RWPE1 (cell line): ENCODE data around the gene SLC35E2B.
"Not testable (repeated sequence)": the region's sequence is repeated elsewhere in the genome, so short reads cannot be mapped to it uniquely, and the experiment has no call there.

Experiments
- CTCF ChIA-PET: fragments of 350-600 bp; sonication (Branson Sonifier 250); formaldehyde crosslinking; extraction: SDS; loops from one replicate; lab custom pipeline; 2021; lab: Yijun Ruan, JAX
- POLR2A ChIA-PET: fragments of 400-600 bp; formaldehyde crosslinking; extraction: SDS; loops from one replicate; lab custom pipeline; 2020; ENCODE audit warnings: antibody characterized with exemption; ENCODE audit not compliant: low non-redundant PET; lab: Yijun Ruan, JAX
- DNase-seq: peaks from one replicate; pipeline ENCODE4 v3.0.0; 2012; ENCODE audit warnings: low spot score
- H3K27ac ChIP-seq: fragments of 450-650 bp; 2 replicates; pipeline ENCODE4 v1.5.1; 2017
- TF ChIP-seq, protein P1 (sequence below): fragments of 450-650 bp; conservative IDR thresholded peaks from 2 replicates; pipeline ENCODE4 v1.5.1; 2017; ENCODE audit warnings: low read depth, mild to moderate bottlenecking

Gene SLC35E2B

GRCh38 chr1:1697358-1698183 lies 5.0 kb upstream of the SLC35E2B start:
- DNase-seq, H3K27ac ChIP-seq, POLR2A ChIA-PET, CTCF ChIA-PET: not testable (repeated sequence)

DNA sequence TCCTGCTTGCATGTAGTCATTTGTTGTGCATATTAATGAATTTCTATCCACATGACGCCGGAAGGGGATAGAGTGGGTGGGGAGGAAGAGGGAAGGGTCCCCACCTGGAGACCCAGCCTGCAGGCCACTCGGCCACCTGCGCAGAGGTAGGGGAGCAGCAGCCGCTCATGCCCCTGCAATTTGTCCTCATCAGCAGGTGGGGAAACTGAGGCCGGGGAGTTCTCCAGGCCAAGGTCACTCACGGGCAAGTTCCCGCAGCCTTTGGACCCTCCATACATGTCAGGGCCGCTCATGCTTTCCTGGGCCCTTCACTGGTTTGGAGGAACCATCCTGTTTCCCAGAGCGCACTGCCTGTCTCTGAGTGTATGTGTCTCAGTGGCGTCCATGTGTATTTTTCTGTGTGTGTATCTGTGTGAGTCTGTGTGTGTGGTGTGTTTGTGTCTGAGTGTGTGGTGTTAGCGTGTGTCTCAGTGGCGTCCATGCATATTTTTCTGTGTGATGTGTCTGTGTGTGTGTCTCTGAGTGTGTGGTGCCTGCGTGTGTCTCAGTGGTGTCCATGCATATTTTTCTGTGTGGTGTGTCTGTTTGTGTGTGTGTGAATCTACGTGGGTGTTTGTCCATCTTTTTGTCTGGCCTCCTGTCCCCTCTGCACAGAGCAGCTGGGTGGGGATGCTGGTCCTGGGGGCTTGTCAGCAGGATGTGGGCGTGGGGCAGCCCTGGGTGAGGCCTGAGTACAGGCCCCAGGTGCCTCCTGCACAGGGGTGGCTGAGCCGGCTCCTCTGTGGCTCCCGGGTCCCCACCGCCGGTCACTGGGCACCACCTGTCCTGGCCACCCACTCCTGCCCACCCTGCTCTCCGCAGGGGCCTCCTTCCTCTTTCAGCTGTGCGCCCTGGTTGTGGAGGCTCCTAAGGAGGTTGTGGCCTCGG lies 4.1 kb upstream of the SLC35E2B start:
- CTCF ChIA-PET, H3K27ac ChIP-seq, POLR2A ChIA-PET, DNase-seq: not testable (repeated sequence)

DNA sequence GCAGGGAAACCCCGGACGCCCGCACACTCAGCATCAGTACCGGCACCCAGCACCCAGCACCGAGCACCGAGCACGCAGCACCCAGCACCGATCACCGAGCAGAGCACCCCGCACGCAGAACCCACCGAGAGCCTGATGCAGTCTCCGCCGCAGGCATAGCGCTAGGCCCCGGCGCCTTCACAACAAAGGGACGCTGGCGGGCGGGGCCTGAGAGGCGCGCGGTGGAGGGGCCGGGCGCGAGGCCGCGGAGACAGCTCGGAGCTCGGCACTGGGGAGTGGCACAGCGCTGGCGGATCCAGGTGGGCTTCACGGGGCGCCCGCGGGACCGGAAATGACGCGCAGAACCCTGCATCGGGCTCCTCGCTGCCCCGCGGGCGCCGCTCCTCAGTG lies 276 bp downstream of the SLC35E2B start:
- DNase-seq, POLR2A ChIA-PET: not testable (repeated sequence)

DNA sequence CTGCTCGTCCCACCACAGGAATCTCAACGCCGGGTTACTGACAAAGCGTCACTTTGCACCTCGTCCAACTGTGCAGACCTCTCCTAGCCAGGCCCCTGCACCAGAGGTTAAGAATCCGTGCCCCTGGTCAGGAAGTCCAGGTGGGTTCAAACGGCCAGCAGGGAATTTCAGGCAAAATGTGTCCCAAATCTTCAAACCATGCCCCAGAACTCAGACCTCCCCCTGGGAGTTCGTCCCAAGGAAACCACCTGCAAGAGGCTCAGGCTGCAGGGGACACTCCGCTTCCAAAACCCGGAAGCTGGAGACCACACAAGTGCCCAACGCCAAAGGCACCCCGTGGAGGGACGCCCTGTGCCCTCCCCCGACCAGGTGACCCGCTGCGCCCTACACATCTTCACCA lies 1.2 kb downstream of the SLC35E2B start:
- CTCF ChIA-PET, H3K27ac ChIP-seq, POLR2A ChIA-PET, DNase-seq: not testable (repeated sequence)

More for the DNA sequence above, 276 bp downstream of the SLC35E2B start:
- peak overlapping the region; percentile 82 for H3K27ac ChIP-seq
- CTCF ChIA-PET = not testable (repeated sequence)

GRCh38 chr1:1689526-1689925 lies 3.1 kb downstream of the SLC35E2B start:
- CTCF ChIA-PET, POLR2A ChIA-PET, DNase-seq, H3K27ac ChIP-seq: not testable (repeated sequence)

GRCh38 chr1:1687846-1688245 lies 4.7 kb downstream of the SLC35E2B start:
- CTCF ChIA-PET = no interaction called here
- TF ChIP-seq, protein P1, sequence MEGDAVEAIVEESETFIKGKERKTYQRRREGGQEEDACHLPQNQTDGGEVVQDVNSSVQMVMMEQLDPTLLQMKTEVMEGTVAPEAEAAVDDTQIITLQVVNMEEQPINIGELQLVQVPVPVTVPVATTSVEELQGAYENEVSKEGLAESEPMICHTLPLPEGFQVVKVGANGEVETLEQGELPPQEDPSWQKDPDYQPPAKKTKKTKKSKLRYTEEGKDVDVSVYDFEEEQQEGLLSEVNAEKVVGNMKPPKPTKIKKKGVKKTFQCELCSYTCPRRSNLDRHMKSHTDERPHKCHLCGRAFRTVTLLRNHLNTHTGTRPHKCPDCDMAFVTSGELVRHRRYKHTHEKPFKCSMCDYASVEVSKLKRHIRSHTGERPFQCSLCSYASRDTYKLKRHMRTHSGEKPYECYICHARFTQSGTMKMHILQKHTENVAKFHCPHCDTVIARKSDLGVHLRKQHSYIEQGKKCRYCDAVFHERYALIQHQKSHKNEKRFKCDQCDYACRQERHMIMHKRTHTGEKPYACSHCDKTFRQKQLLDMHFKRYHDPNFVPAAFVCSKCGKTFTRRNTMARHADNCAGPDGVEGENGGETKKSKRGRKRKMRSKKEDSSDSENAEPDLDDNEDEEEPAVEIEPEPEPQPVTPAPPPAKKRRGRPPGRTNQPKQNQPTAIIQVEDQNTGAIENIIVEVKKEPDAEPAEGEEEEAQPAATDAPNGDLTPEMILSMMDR = no peak
- no peak for DNase-seq
- POLR2A ChIA-PET = no interaction called here
- H3K27ac ChIP-seq = peak overlapping the region; percentile 91

- H3K27ac ChIP-seq = peak overlapping the region; percentile 2
- no peak for DNase-seq
- ChIA-PET CTCF (no interaction called here), POLR2A (no interaction called here)
- TF ChIP-seq, protein P1 = no peak
Measured at GRCh38 chr1:1684031-1684681, 8.4 kb downstream of the SLC35E2B start.

GRCh38 chr1:1683104-1683905 lies 9.3 kb downstream of the SLC35E2B start:
- no peak for DNase-seq
- peak overlapping the region; percentile 2 for H3K27ac ChIP-seq
- TF ChIP-seq, protein P1 = no peak
- ChIA-PET POLR2A (no interaction called here), CTCF (no interaction called here)
